ENCODE results near the gene PIGC. TPM values are rescaled to one million over a fixed set of nuclear protein-coding genes. Genes with fewer than 3 reads are reported as not detected.
A peak's percentile ranks its signal among the peaks of the same experiment; 100 is the strongest.
"Not testable (repeated sequence)": the region's sequence is repeated elsewhere in the genome, so short reads cannot be mapped to it uniquely, and the experiment has no call there.

The PIGC gene
- total and polyA plus RNA-seq, 8 donors: 1.2 to 27.9 (median 17.0) TPM

DNA sequence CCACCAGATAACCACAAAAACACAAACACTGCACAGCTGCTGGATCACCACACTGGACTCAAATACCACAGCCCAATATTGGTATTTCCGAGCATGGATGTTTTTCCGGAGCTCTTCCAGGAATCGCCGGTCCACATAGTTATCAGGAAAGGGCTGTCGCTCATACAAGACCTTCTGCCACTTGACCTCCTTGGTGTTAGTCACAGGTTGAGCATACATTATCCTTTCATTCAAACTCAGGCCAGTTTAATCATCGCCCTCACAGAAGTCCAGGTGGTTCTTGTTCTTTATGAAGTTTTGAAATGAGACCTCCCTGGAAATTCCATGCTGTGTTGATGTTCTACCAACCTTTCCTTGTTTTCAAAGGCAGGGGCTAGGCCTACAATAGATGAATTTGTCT is 1.5 kb downstream of the PIGC start:
- peak overlapping the region in 2 of 4 donors; percentile 66 to 73 for H3K4me3 ChIP-seq

DNA sequence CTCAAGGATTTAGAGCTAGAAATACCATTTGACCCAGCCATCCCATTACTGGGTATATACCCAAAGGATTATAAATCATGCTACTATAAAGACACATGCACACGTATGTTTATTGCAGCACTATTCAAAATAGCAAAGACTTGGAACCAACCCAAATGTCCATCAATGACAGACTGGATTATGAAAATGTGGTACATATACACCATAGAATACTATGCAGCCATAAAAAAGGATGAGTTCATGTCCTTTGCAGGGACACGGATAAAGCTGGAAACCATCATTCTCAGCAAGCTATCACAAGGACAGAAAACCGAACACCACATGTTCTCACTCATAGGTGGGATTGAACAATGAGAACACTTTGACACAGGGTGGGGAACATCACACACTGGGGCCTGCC is 6.7 kb downstream of the PIGC start:
- H3K4me3 ChIP-seq; DNase-seq; H3K9me3 ChIP-seq; intact Hi-C loops (cut with DNase I; ENCODE audit: low total_unique reads); H3K27ac ChIP-seq; H3K27me3 ChIP-seq: not testable (repeated sequence)
- H3K4me1 ChIP-seq: peaks cover under 1 to 22% (median 14%) of the 10 kb centered on the region in 4 donors
- peaks cover 0 to 23% (median 3%) of the 10 kb centered on the region in 4 donors for H3K36me3 ChIP-seq
- 92 to 98% (median 96%) methylated on average over 3 of the region's 3 CpGs for WGBS, 5 donors

More for the DNA sequence above, 1.5 kb downstream of the PIGC start:
- no peak for TF ChIP-seq EP300 (IDR thresholded peaks at IDR 0.05)
- intact Hi-C loops (cut with DNase I; ENCODE audit: low total_unique reads): loop anchor here (10.0 kb wide), 1 partner anchor 282 kb away; no protein-coding TSS in a partner anchor
- WGBS, 5 donors: 82 to 95% (median 87%) methylated on average over 6 of the region's 6 CpGs
- Histone ChIP-seq H3K9me3 (no peaks in the 10 kb centered on the region), H3K4me1 (peaks cover 10 to 34% (median 27%) of the 10 kb centered on the region in 4 donors), H3K27me3 (no peaks in the 10 kb centered on the region), H3K36me3 (peaks cover 0 to 23% (median 3%) of the 10 kb centered on the region in 4 donors), H3K27ac (no peak overlapping the region)
- no peak for DNase-seq

DNA sequence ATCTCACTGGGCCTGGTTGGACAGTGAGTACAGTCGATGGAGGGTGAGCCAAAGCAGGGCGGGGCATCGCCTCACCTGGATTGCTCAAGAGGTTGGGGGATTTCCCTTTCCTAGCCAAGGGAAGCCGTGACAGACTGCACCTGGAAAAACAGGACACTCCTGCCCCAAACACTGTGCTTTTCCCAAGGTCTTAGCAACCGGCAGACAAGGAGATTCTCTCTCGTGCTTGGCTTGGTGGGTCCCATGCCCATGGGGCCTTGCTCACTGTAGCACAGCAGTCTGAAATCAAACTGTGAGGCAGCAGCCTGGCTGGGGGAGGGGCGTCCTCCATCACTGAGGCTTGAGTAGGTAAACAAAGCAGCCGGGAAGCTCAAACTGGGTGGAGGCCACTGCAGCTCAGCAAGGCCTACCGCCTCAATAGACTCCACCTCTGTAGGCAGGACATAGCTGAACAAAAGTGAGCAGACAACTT is 12.1 kb downstream of the PIGC start:
- WGBS, 5 donors: 31 to 48% (median 38%) methylated on average over 9 of the region's 9 CpGs
- Histone ChIP-seq H3K27me3 (no peaks in the 10 kb centered on the region), H3K27ac (peak overlapping the region in 4 of 5 donors; percentile 14 to 55 (median 34)), H3K9me3 (no peaks in the 10 kb centered on the region), H3K4me3 (peak overlapping the region in 1 of 4 donors; percentile 29), H3K4me1 (peaks cover 6 to 23% (median 12%) of the 10 kb centered on the region in 4 donors), H3K36me3 (no peaks in the 10 kb centered on the region)
- intact Hi-C loops (cut with DNase I; ENCODE audit: low total_unique reads): no loop called here
- peak; percentile 68 to 76 for DNase-seq
- TF ChIP-seq EP300 (IDR thresholded peaks at IDR 0.05) (no peak), POLR2A (IDR thresholded peaks at IDR 0.05) (no peak), POLR2AphosphoS5 (IDR thresholded peaks at IDR 0.05) (no peak)
- TF ChIP-seq, protein P1, sequence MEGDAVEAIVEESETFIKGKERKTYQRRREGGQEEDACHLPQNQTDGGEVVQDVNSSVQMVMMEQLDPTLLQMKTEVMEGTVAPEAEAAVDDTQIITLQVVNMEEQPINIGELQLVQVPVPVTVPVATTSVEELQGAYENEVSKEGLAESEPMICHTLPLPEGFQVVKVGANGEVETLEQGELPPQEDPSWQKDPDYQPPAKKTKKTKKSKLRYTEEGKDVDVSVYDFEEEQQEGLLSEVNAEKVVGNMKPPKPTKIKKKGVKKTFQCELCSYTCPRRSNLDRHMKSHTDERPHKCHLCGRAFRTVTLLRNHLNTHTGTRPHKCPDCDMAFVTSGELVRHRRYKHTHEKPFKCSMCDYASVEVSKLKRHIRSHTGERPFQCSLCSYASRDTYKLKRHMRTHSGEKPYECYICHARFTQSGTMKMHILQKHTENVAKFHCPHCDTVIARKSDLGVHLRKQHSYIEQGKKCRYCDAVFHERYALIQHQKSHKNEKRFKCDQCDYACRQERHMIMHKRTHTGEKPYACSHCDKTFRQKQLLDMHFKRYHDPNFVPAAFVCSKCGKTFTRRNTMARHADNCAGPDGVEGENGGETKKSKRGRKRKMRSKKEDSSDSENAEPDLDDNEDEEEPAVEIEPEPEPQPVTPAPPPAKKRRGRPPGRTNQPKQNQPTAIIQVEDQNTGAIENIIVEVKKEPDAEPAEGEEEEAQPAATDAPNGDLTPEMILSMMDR (IDR thresholded peaks at IDR 0.05): no peak

DNA sequence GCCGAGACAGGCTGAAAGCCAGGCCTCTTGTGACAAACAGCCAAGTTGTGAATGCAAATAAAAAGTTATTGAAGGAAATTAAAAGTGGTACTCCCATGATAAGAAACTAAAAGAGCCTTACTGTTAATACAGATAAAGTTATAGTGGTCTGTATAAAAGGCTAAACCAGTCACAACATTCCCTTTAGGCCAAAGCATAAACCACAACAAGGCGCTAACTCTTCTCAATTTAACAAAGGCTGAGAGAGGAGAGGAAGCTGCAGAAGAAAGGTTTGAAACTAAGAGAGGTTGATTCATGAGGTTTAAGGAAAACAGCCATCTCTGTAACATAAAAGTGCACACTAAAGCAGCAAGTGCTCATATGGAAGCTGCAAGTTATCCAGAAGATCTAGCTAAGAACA is 12.7 kb downstream of the PIGC start:
- WGBS, 5 donors: 35 to 61% (median 48%) methylated on average over 2 of the region's 2 CpGs
- no peak for DNase-seq
- no peak overlapping the region for H3K4me3 ChIP-seq
- peaks cover 6 to 23% (median 12%) of the 10 kb centered on the region in 4 donors for H3K4me1 ChIP-seq
- intact Hi-C loops (cut with DNase I; ENCODE audit: low total_unique reads): no loop called here
- H3K27ac ChIP-seq: peak overlapping the region in 2 of 5 donors; percentile 14 to 18
- no peaks in the 10 kb centered on the region for H3K9me3 ChIP-seq
- H3K27me3 ChIP-seq: no peaks in the 10 kb centered on the region
- no peaks in the 10 kb centered on the region for H3K36me3 ChIP-seq
- TF ChIP-seq, protein P1 (IDR thresholded peaks at IDR 0.05): no peak
- TF ChIP-seq POLR2AphosphoS5 (IDR thresholded peaks at IDR 0.05): no peak
- TF ChIP-seq EP300 (IDR thresholded peaks at IDR 0.05): no peak
- no peak for TF ChIP-seq POLR2A (IDR thresholded peaks at IDR 0.05)

DNA sequence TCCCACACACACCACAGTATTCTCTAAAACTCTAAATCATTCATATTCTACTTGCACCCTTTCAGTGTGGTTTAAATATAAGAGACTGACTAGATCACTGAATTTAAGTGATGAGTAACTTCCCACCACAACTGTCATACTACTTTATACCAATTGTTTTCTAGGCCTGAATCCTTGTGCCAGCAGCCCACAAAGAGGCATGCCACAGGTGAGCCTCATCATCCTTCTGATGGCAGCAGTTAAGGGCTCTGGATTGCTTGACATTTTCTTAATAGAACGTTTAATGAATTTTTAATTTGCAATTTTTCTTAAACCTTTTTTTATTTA is 13.8 kb downstream of the PIGC start:
- TF ChIP-seq EP300 (IDR thresholded peaks at IDR 0.05) (no peak), POLR2AphosphoS5 (IDR thresholded peaks at IDR 0.05) (no peak), POLR2A (IDR thresholded peaks at IDR 0.05) (no peak)
- TF ChIP-seq, protein P1 (IDR thresholded peaks at IDR 0.05): no peak
- 67 to 78% (median 75%) methylated on average over 1 of the region's 1 CpG for WGBS, 5 donors
- Histone ChIP-seq H3K36me3 (no peaks in the 10 kb centered on the region), H3K27ac (no peak overlapping the region), H3K4me1 (peaks cover 6 to 23% (median 12%) of the 10 kb centered on the region in 4 donors), H3K9me3 (no peaks in the 10 kb centered on the region), H3K4me3 (no peak overlapping the region), H3K27me3 (no peaks in the 10 kb centered on the region)
- no peak for DNase-seq
- intact Hi-C loops (cut with DNase I; ENCODE audit: low total_unique reads): no loop called here

Data from stomach (tissue), 9 donors.